ENCODE data around the gene CSNK2A2.

Gene CSNK2A2

GRCh38 chr16:58110571-58111301 is 87.2 kb downstream of the CSNK2A2 start:
- DNase-seq (ENCODE audit: low spot score): no peak

GRCh38 chr16:58109881-58110280 is 88.0 kb downstream of the CSNK2A2 start:
- DNase-seq (ENCODE audit: low spot score): no peak

GRCh38 chr16:58109330-58109729 is 88.6 kb downstream of the CSNK2A2 start:
- no peak for DNase-seq (ENCODE audit: low spot score)

Measured in cerebellar cortex (tissue), 1 donor.